AG04449 (cell line): ENCODE data around the gene KNTC1.
A peak's percentile ranks its signal among the peaks of the same experiment; 100 is the strongest.

Source experiments
- CTCF ChIA-PET: fragments of 350-600 bp; formaldehyde crosslinking; extraction: SDS; loops from one replicate; lab custom pipeline; 2021; ENCODE audit warnings: antibody characterized with exemption; lab: Yijun Ruan, JAX
- POLR2A ChIA-PET: fragments of 400-600, 350-600 bp; formaldehyde crosslinking; extraction: SDS; loops from one replicate; lab custom pipeline; 2020; ENCODE audit warnings: antibody characterized with exemption, inconsistent platforms; lab: Yijun Ruan, JAX
- DNase-seq: peaks from one replicate; pipeline ENCODE4 v3.0.0-alpha.2; 2010; ENCODE audit warnings: low read depth, low spot score
- H3K4me3 ChIP-seq: 2 replicates; pipeline ENCODE4 v1.5.1; 2011; ENCODE audit warnings: low read depth, mild to moderate bottlenecking, control low read depth, low read length
- CTCF ChIP-seq: IDR thresholded peaks from one replicate; pipeline ENCODE4 v1.5.1; 2011; ENCODE audit warnings: mild to moderate bottlenecking, moderate library complexity, low read length, control low read depth, inconsistent platforms; ENCODE audit not compliant: insufficient read depth; ENCODE audit errors: missing control alignments

KNTC1 gene

GRCh38 chr12:122516544-122517361, 10.3 kb upstream of the KNTC1 start:
- no peak for TF ChIP-seq CTCF
- CTCF ChIA-PET: interaction anchor here (0.9 kb wide), 1 partner anchor 161 kb away, joined by 3 read pairs; no protein-coding TSS in a partner anchor
- no peak overlapping the region for H3K4me3 ChIP-seq
- DNase-seq: no peak
- POLR2A ChIA-PET: interaction anchor here (1.1 kb wide), 1 partner anchor 162 kb away, joined by 4 read pairs; no protein-coding TSS in a partner anchor

GRCh38 chr12:122517877-122518276, 9.2 kb upstream of the KNTC1 start:
- CTCF ChIA-PET: interaction anchor here (0.9 kb wide), 1 partner anchor 162 kb away, joined by 3 read pairs; no protein-coding TSS in a partner anchor
- no peak overlapping the region for H3K4me3 ChIP-seq
- POLR2A ChIA-PET: interaction anchor here (0.8 to 1.2 kb wide), 5 partner anchors 8 to 161 kb away, joined by 3 to 8 read pairs (median 4); partner anchors contain the start of genes KNTC1, RSRC2 and ZCCHC8
- TF ChIP-seq CTCF: no peak
- peak; percentile 74 for DNase-seq

- no peak for TF ChIP-seq CTCF
- ChIA-PET POLR2A (no interaction called here), CTCF (interaction anchor here (1.0 to 1.6 kb wide), 5 partner anchors 8 to 163 kb away, joined by 3 to 4 read pairs (median 3); no protein-coding TSS in a partner anchor)
- DNase-seq: no peak
- H3K4me3 ChIP-seq: no peak overlapping the region
These were observed 8.1 kb upstream of the KNTC1 start for GRCh38 chr12:122518908-122519307.

- DNase-seq: no peak
- POLR2A ChIA-PET: no interaction called here
- no peak for TF ChIP-seq CTCF
- H3K4me3 ChIP-seq: no peak overlapping the region
- CTCF ChIA-PET: interaction anchor here (1.0 to 1.6 kb wide), 6 partner anchors 9 to 164 kb away, joined by 3 to 4 read pairs (median 3); no protein-coding TSS in a partner anchor
These were observed 7.6 kb upstream of the KNTC1 start for GRCh38 chr12:122519418-122519817.

GRCh38 chr12:122520676-122521075, 6.4 kb upstream of the KNTC1 start:
- ChIA-PET CTCF (interaction anchor here (1.1 to 1.4 kb wide), 3 partner anchors 9 to 29 kb away, joined by 4 to 6 read pairs (median 4); no protein-coding TSS in a partner anchor), POLR2A (no interaction called here)
- H3K4me3 ChIP-seq: no peak overlapping the region
- DNase-seq: no peak
- TF ChIP-seq CTCF: no peak

- DNase-seq: no peak
- peak overlapping the region; percentile 58 for H3K4me3 ChIP-seq
- ChIA-PET POLR2A (no interaction called here), CTCF (interaction anchor here (1.0 to 2.2 kb wide), 2 partner anchors 52 to 122 kb away, joined by 3 to 5 read pairs; no protein-coding TSS in a partner anchor)
- TF ChIP-seq CTCF: no peak
These were observed 3.8 kb upstream of the KNTC1 start for GRCh38 chr12:122523280-122523679.
